Adipose tissue (tissue), 3 donors: Measurements from ENCODE around the gene EFEMP1. TPM values are rescaled to one million over a fixed set of nuclear protein-coding genes. Genes with fewer than 3 reads are reported as not detected.

Experiments
- H3K27ac ChIP-seq: one replicate; pipeline ENCODE4 v1.5.1; 2013; ENCODE audit warnings: low read depth, low read length
- WGBS, 3 donors: extraction: QIAGEN DNeasy Blood & Tissue Kit; methylation state at CpG; one replicate each; pipeline ENCODE4 v1.1.7; 2013; 5-methylcytosine and 5-hydroxymethylcytosine counted together
- polyA plus RNA-seq, 3 donors: library from polyadenylated mRNA; stranded (reverse); fragments of 200-250 nt; gene quantifications; one replicate each; pipeline ENCODE4 v1.2.3, GENCODE V29; 2013
- donor health status: healthy with polysubstance abuse.
- donor health status: Bipolar disorder and iron deficiency.
- donor health status: healthy.

Gene EFEMP1, protein sequence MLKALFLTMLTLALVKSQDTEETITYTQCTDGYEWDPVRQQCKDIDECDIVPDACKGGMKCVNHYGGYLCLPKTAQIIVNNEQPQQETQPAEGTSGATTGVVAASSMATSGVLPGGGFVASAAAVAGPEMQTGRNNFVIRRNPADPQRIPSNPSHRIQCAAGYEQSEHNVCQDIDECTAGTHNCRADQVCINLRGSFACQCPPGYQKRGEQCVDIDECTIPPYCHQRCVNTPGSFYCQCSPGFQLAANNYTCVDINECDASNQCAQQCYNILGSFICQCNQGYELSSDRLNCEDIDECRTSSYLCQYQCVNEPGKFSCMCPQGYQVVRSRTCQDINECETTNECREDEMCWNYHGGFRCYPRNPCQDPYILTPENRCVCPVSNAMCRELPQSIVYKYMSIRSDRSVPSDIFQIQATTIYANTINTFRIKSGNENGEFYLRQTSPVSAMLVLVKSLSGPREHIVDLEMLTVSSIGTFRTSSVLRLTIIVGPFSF
- polyA plus RNA-seq, result 100 to 1,000 TPM in 2 of 3 donors, 10 to 100 TPM in 1; 29.6 to 203 (median 145) TPM

DNA sequence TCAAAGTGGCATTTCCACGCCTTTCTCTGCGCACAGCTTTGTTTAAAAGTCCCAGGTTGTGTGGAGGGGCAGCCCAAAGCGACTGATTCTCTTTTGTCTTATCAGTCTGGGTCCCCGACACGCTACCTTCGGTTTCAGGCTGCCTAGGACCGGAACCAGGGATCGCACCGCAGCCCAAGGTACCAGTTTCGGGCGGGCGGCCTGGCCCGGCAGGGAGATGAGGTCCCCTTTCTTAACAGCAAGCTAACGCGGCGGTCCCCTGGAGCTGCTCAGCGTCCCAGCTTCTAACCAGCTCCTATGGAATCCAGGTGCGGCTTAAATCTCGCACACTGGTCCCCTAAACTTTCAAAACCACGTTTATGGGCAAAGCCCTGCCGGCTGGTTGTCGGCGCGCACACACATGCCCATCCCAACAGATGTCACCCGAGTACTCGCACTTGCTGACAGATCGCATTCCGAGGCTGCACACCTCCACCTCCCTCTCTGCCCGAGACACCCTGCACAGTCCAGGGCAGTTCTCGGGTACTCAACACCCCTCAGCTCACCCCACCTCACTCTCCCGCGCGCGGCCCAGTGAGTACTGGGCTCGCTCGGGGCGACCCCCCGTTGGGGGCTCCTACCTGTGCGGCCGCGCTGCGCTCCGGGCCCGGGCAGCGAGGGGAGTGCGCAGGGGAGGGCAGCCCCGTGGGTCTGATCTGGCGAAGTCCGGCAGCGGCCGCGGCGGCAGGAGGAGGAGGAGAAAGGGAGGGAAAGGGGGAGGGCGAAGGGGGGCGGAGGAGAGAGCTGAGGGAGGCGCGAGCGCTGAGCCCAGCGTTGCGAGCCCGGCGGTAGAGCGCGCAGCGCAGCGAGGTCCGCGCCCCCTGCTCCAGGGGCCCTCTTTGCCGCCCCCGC is at the start of gene EFEMP1:
TSS of gene EFEMP1 (minus strand) at position 692 of the 891 bp plus-strand sequence. CDS start 1,342 bp downstream, outside the sequence.
- WGBS, 3 donors, result 1 to 2% (median 2%) methylated on average over 66 to 69 of the region's 70 CpGs
- H3K27ac ChIP-seq, result no peak within 1 kb of the TSS

- no peak overlapping the region for H3K27ac ChIP-seq
- WGBS, 3 donors, result 66 to 80% (median 69%) methylated on average over 2 of the region's 2 CpGs
These were observed 46.9 kb upstream of the EFEMP1 start for GRCh38 chr2:55970500-55970899.

DNA sequence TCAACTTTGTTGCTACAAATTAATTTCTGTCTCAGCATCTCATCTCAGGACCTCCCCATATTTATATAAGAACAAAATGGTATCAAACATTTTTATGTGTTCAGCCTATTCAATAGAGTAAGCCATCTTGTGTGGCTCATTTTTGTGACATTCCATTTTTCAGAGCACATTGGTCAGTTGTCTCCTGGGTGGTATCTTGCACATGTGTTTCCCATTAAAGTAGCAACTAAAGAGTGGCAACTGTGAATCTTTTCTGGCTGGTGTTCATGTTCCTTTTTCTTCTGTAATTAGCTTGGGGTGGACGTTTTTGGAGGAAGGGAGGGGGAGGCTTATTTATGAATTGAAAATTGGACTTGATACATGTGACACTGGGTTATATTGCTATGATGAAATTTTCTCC is 45.4 kb upstream of the EFEMP1 start:
- H3K27ac ChIP-seq, result no peak overlapping the region
- 17 to 23% (median 20%) methylated on average over 1 of the region's 1 CpG for WGBS, 3 donors

GRCh38 chr2:55966401-55967118 is 43.0 kb upstream of the EFEMP1 start:
- 15 to 52% (median 37%) methylated on average over 6 of the region's 6 CpGs for WGBS, 3 donors
- H3K27ac ChIP-seq, result no peak overlapping the region

GRCh38 chr2:55965966-55966365 is 42.4 kb upstream of the EFEMP1 start:
- H3K27ac ChIP-seq, result no peak overlapping the region
- WGBS, 3 donors, result 21 to 25% (median 23%) methylated on average over 3 of the region's 3 CpGs

DNA sequence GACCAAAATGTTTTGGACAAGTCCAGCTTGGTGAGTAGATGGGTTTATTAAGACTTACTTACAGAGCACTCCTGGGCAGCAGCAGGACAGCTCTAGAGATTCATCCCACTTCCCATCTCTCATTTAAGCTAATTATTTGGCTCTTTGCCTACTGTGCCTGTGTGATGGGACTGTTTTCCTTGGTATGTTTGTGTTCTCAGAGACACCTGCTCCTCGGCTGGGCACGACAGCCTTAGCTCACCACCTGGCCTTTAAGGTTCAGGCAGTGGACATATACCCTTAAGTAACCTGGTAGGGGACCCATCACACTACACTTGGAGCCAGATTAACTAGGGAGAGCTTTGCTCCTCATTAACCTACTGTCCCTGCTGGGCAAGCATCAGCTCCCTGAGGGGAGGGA is 41.7 kb upstream of the EFEMP1 start:
- WGBS, 3 donors, result 63 to 80% (median 77%) methylated on average over 2 of the region's 2 CpGs
- no peak overlapping the region for H3K27ac ChIP-seq

DNA sequence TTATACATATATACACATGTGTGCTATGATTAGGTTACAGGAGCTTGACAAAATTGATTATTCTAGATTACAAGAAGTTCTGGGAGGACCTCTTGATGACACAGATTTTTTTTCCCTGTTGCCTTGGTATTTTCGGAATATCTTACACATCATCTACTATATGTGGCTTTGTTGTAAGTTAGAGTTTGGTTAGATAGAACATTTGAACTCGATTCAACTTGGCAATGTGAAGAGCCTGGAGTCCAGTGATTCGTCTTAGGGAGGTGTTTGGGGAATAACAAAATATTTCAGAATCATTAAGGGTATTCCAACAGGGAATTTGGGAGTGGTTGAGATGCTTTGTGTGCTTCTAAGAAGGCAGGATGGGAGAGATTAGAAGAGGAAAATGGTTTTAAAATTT is 39.3 kb upstream of the EFEMP1 start:
- H3K27ac ChIP-seq, result no peak overlapping the region
- WGBS, 3 donors, result 58 to 67% (median 60%) methylated on average over 3 of the region's 3 CpGs

- WGBS, 3 donors, result 19 to 26% (median 22%) methylated on average over 3 of the region's 3 CpGs
- no peak overlapping the region for H3K27ac ChIP-seq
These were observed 37.8 kb upstream of the EFEMP1 start for GRCh38 chr2:55961318-55961911.

- no peak overlapping the region for H3K27ac ChIP-seq
- WGBS, 3 donors, result 32 to 91% (median 47%) methylated on average over 1 of the region's 1 CpG
These were observed 35.2 kb upstream of the EFEMP1 start for GRCh38 chr2:55958756-55959155.

DNA sequence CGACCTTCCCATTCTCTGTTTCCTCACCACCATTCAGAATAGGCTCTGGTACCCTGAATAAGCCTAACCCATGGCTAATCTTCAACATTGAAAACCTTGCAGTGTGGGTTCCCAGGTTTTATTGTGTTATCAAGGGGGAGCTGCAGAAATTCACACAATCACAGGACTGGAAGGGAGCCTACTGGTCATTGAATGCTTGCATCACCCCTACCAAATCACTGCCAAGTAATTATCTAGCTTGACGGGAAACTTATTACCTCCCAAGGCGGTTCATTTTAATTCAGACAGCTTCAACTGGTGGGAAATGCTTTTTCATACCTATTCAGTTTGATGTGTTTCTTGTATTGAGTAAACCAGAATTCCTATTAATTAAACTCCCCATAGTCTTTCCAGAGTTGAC is 33.6 kb upstream of the EFEMP1 start:
- no peak overlapping the region for H3K27ac ChIP-seq
- WGBS, 3 donors, result 61 to 71% (median 65%) methylated on average over 3 of the region's 3 CpGs

DNA sequence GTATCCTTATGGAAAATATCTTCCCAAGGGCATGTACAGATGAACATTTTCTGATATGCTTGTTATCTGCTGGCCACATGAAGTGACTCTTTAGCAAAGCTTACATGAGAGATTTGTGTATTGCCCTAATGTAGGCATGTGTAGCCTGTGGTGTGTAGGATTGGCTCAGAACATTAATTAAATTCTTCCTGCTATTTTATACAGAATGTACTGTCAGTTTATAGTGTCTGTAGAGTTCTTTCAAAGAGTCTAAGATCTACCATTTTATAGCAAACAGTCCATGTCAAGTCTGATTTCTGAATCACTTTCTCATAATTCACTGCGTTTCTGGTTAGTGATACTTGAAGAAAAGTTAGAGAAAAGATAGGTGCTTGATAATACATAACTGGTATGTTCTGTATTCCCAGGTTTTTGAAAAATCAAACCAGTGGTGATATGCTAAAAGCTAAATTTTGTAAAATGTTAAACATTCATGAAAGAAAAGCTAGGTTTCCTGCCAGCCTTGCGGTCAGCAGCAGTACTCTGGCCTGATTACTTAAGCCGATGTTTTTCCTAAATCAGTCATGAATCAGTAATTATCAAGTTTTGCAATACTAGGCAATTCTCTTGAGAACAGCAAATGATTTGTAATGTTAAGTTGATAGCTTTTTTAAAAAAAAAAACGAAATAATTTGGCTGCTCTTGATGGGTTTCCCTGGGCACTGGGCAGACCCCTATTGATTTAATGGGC is 30.9 kb upstream of the EFEMP1 start:
- H3K27ac ChIP-seq, result no peak overlapping the region
- 51 to 57% (median 55%) methylated on average over 4 of the region's 4 CpGs for WGBS, 3 donors

DNA sequence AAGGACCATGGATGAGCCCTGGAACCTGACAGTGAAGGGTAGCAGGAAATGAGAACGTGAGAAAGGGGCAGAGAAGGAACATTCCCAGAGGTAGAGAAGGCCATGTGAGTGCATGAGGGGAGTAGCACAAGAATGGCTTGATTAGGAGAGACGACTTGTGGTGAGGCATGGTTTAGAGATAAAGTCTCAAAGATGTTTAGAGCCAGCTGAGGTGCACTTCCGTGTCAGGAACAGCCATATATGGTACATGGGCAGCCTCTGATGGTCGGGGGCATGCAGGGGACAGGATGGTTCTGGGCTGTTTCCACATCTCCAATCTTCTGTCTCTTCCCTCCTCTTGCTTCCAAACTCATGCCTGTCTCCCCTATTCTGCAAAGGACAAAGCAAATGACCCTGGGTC is 28.8 kb upstream of the EFEMP1 start:
- H3K27ac ChIP-seq, result no peak overlapping the region

DNA sequence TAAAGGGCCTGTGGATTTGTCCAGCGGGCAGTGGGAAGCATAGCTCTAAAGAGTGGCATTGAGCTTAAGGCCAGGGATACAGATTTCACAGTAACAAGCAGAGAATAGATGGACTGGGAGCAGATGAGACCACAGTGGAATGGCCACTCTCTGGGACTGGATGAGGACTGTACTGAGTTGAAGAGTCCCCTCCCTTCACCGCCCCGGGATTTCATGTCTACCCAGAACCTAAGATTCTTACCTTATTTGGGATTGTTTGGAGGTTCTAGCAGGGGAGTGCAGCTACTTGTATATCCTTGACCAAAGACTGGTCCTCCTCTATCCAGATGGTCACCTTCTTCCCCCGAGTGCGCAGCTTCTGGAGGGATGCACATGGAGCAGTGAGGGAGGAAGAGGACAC is 28.0 kb upstream of the EFEMP1 start:
- no peak overlapping the region for H3K27ac ChIP-seq
- WGBS, 3 donors, result 91 to 92% (median 92%) methylated on average over 5 of the region's 5 CpGs

More for the DNA sequence above, 28.8 kb upstream of the EFEMP1 start:
- WGBS, 3 donors, result 52 to 67% (median 65%) methylated on average over 4 of the region's 4 CpGs

DNA sequence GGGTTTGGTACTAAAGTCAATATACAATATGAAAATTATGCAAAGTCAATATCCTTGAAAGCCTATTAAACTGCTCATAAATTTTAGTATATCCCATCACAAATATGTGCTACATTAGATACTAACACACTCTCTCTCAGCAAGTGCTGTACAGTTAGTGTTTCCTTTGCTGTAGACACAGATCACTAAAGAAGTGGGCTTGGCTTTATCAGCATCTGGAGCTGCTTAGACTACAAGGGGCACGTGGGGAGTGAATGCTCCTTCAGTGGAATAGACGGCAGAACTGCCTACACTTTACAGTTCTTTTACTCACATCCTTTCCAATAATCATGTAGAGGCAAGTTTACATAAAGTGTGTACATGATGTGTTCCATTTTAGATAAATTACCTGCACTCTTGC is 26.0 kb upstream of the EFEMP1 start:
- 40 to 64% (median 46%) methylated on average over 2 of the region's 2 CpGs for WGBS, 3 donors

GRCh38 chr2:55949211-55949610 is 25.6 kb upstream of the EFEMP1 start:
- no peak overlapping the region for H3K27ac ChIP-seq

More for the DNA sequence above, 26.0 kb upstream of the EFEMP1 start:
- H3K27ac ChIP-seq, result no peak overlapping the region

- H3K27ac ChIP-seq, result no peak overlapping the region
These were observed 24.8 kb upstream of the EFEMP1 start for GRCh38 chr2:55948176-55948923.

GRCh38 chr2:55947752-55948151 is 24.2 kb upstream of the EFEMP1 start:
- 65 to 74% (median 67%) methylated on average over 4 of the region's 4 CpGs for WGBS, 3 donors
- no peak overlapping the region for H3K27ac ChIP-seq
